GM19193 (cell line): Measurements from ENCODE around the gene SNX30.

Experiments used
- POLR2A ChIP-seq: IDR thresholded peaks from 4 replicates; pipeline ENCODE4 v1.6.1; 2011; ENCODE audit not compliant: insufficient read depth, insufficient read length; ENCODE audit errors: extremely low read depth

The SNX30 gene

GRCh38 chr9:112831281-112831851, 80.8 kb downstream of the SNX30 start:
- TF ChIP-seq POLR2A, result no peak

GRCh38 chr9:112831969-112832368, 81.4 kb downstream of the SNX30 start:
- TF ChIP-seq POLR2A, result no peak

GRCh38 chr9:112833081-112833480, 82.5 kb downstream of the SNX30 start:
- TF ChIP-seq POLR2A, result no peak

GRCh38 chr9:112836394-112836793, 85.8 kb downstream of the SNX30 start:
- no peak for TF ChIP-seq POLR2A

GRCh38 chr9:112838342-112838741, 87.8 kb downstream of the SNX30 start:
- no peak for TF ChIP-seq POLR2A

GRCh38 chr9:112839331-112839730, 88.8 kb downstream of the SNX30 start:
- no peak for TF ChIP-seq POLR2A

- no peak for TF ChIP-seq POLR2A
Measured at GRCh38 chr9:112841261-112841660, 90.7 kb downstream of the SNX30 start.

GRCh38 chr9:112842555-112842954, 92.0 kb downstream of the SNX30 start:
- TF ChIP-seq POLR2A, result no peak

GRCh38 chr9:112844771-112845542, 94.4 kb downstream of the SNX30 start:
- no peak for TF ChIP-seq POLR2A

- TF ChIP-seq POLR2A, result no peak
Measured at GRCh38 chr9:112846528-112847488, 96.2 kb downstream of the SNX30 start.

- no peak for TF ChIP-seq POLR2A
Measured at GRCh38 chr9:112848316-112849151, 98.0 kb downstream of the SNX30 start.

- TF ChIP-seq POLR2A, result no peak
Measured at GRCh38 chr9:112849363-112849922, 98.9 kb downstream of the SNX30 start.

- TF ChIP-seq POLR2A, result no peak
Measured at GRCh38 chr9:112850840-112851239, 100.3 kb downstream of the SNX30 start.
